Upper lobe of left lung (tissue), 6 donors: ENCODE results near the gene SDE2. TPM values are rescaled to one million over a fixed set of nuclear protein-coding genes. Genes with fewer than 3 reads are reported as not detected.

ENCODE experiments used
- ATAC-seq, 2 donors: fragments of 200-7000 bp; cut with Tn5 transposase; one replicate each; pipeline ENCODE4 v1.9.1; 2022; ENCODE audit warnings: mild to moderate bottlenecking in 2 of 2, moderate library complexity in 2 of 2; ENCODE audit not compliant: low FRiP score in 2 of 2
- DNase-seq, 2 donors: peaks; one replicate each; pipeline ENCODE4 v3.0.0-alpha.2; 2019 to 2020
- H3K27ac ChIP-seq, 4 donors: fragments of 200-600 bp; sonication (generic); one replicate each; pipeline ENCODE4 v1.5.1; 2016 to 2019
- H3K27me3 ChIP-seq, 4 donors: fragments of 200-600 bp; sonication (generic); one replicate each; pipeline ENCODE4 v1.5.1; 2017 to 2019
- H3K36me3 ChIP-seq, 4 donors: fragments of 200-600 bp; sonication (generic); one replicate each; pipeline ENCODE4 v1.5.1; 2016 to 2019
- H3K4me1 ChIP-seq, 4 donors: fragments of 200-600 bp; sonication (generic); one replicate each; pipeline ENCODE4 v1.5.1; 2018 to 2019
- H3K4me3 ChIP-seq, 4 donors: fragments of 200-600 bp; sonication (generic); one replicate each; pipeline ENCODE4 v1.5.1; 2017 to 2019; ENCODE audit warnings: mild to moderate bottlenecking in 2 of 4, moderate library complexity in 1 of 4
- H3K9me3 ChIP-seq, 4 donors: fragments of 200-600 bp; sonication (generic); one replicate each; pipeline ENCODE4 v1.5.1; 2018 to 2019
- CTCF ChIP-seq, 6 experiments: fragments of 450-650 bp in 4 of 6; fragments of 200-600 bp in 2 of 6; sonication (generic) in 2 of 6; IDR thresholded peaks; one replicate each; pipeline ENCODE4 v1.5.1; 2016 to 2019; ENCODE audit warnings: antibody characterized with exemption in 6 of 6
- EP300 ChIP-seq, 4 donors: sonication (generic); formaldehyde crosslinking; IDR thresholded peaks; one replicate each; pipeline ENCODE4 v1.5.1; 2017; ENCODE audit warnings: antibody characterized with exemption in 4 of 4, control low read depth in 2 of 4
- POLR2A ChIP-seq, 4 donors: fragments of 450-650 bp; IDR thresholded peaks; one replicate each; pipeline ENCODE4 v1.5.1; 2016 to 2017; ENCODE audit warnings: antibody characterized with exemption in 4 of 4, mild to moderate bottlenecking in 2 of 4
- POLR2AphosphoS5 ChIP-seq, 2 donors: sonication (generic); formaldehyde crosslinking; IDR thresholded peaks; one replicate each; pipeline ENCODE4 v1.5.1; 2017; ENCODE audit warnings: antibody characterized with exemption in 2 of 2
- WGBS, 2 donors: methylation state at CpG; one replicate each; pipeline ENCODE4 v1.1.5; 2017 to 2018; 5-methylcytosine and 5-hydroxymethylcytosine counted together
- total RNA-seq, 6 donors: library from RNA; depleted of rRNA in 4 of 6; stranded (reverse); fragments of >200 nt in 4 of 6; gene quantifications; one replicate each; pipeline versions ENCODE4 v1.1.0 to v1.2.1, GENCODE V29; 2016 to 2021
- donor health status: DM: no; HTN: no; CAD: no; lungs with moderate emphysema.
- donor health status: DM: no; HTN: yes; CAD: no; lungs with severe emphysema.

The SDE2 gene
- total RNA-seq, 6 donors from 2014 or later = 12.1 to 27.8 (median 18.3) TPM

- H3K36me3 ChIP-seq = no peaks in the 10 kb centered on the region
- H3K4me1 ChIP-seq = peaks cover 0 to 5% (median 0%) of the 10 kb centered on the region in 4 donors
- no peak for ATAC-seq
- H3K27me3 ChIP-seq = no peaks in the 10 kb centered on the region
- TF ChIP-seq POLR2AphosphoS5 (IDR thresholded peaks at IDR 0.05) (no peak), CTCF (IDR thresholded peaks at IDR 0.05) (no peak), POLR2A (IDR thresholded peaks at IDR 0.05) (no peak), EP300 (IDR thresholded peaks at IDR 0.05) (no peak)
- no peak overlapping the region for H3K27ac ChIP-seq
- WGBS, 2 donors = 90 to 97% methylated on average over 4 of the region's 4 CpGs
- H3K9me3 ChIP-seq = no peaks in the 10 kb centered on the region
- H3K4me3 ChIP-seq = no peak overlapping the region
- DNase-seq = no peak
Observed at GRCh38 chr1:225953315-225953714, 45.8 kb downstream of the SDE2 start.

- no peak overlapping the region for H3K27ac ChIP-seq
- no peaks in the 10 kb centered on the region for H3K27me3 ChIP-seq
- no peak for DNase-seq
- TF ChIP-seq CTCF (IDR thresholded peaks at IDR 0.05) (no peak), POLR2A (IDR thresholded peaks at IDR 0.05) (no peak)
- H3K4me1 ChIP-seq = peaks cover 0 to 5% (median 0%) of the 10 kb centered on the region in 4 donors
- no peaks in the 10 kb centered on the region for H3K36me3 ChIP-seq
- ATAC-seq = peak in 1 of 2 donors; percentile 37
- WGBS, 2 donors = 48 to 56% methylated on average over 9 of the region's 9 CpGs
- H3K4me3 ChIP-seq = no peak overlapping the region
- no peaks in the 10 kb centered on the region for H3K9me3 ChIP-seq
Observed at GRCh38 chr1:225950905-225951497, 48.1 kb downstream of the SDE2 start.

- DNase-seq (no peak), ATAC-seq (no peak)
- no peak overlapping the region for H3K4me3 ChIP-seq
- TF ChIP-seq POLR2AphosphoS5 (IDR thresholded peaks at IDR 0.05) (no peak), EP300 (IDR thresholded peaks at IDR 0.05) (no peak), CTCF (IDR thresholded peaks at IDR 0.05) (no peak), POLR2A (IDR thresholded peaks at IDR 0.05) (no peak)
- H3K36me3 ChIP-seq = no peaks in the 10 kb centered on the region
- no peaks in the 10 kb centered on the region for H3K9me3 ChIP-seq
- peaks cover 0 to 10% (median 0%) of the 10 kb centered on the region in 4 donors for H3K4me1 ChIP-seq
- WGBS, 2 donors = 46 to 54% methylated on average over 6 of the region's 6 CpGs
- H3K27me3 ChIP-seq = no peaks in the 10 kb centered on the region
- no peak overlapping the region for H3K27ac ChIP-seq
Observed at GRCh38 chr1:225949041-225949440, 50.1 kb downstream of the SDE2 start.

- Histone ChIP-seq H3K4me1 (peaks cover 0 to 11% (median 7%) of the 10 kb centered on the region in 4 donors), H3K4me3 (no peak overlapping the region), H3K27me3 (no peaks in the 10 kb centered on the region), H3K36me3 (no peaks in the 10 kb centered on the region), H3K9me3 (no peaks in the 10 kb centered on the region), H3K27ac (no peak overlapping the region)
- no peak for ATAC-seq
- TF ChIP-seq EP300 (IDR thresholded peaks at IDR 0.05) = no peak
- TF ChIP-seq CTCF (IDR thresholded peaks at IDR 0.05) = no peak
- TF ChIP-seq POLR2AphosphoS5 (IDR thresholded peaks at IDR 0.05) = no peak
- TF ChIP-seq POLR2A (IDR thresholded peaks at IDR 0.05) = no peak
- WGBS, 2 donors = 90 to 94% methylated on average over 5 of the region's 5 CpGs
- DNase-seq = no peak
Observed at GRCh38 chr1:225946803-225947202, 52.3 kb downstream of the SDE2 start.

- 86 to 91% methylated on average over 4 of the region's 4 CpGs for WGBS, 2 donors
- Histone ChIP-seq H3K4me3 (no peak overlapping the region), H3K4me1 (peaks cover 6 to 15% (median 13%) of the 10 kb centered on the region in 4 donors), H3K27ac (no peak overlapping the region), H3K27me3 (no peaks in the 10 kb centered on the region), H3K36me3 (no peaks in the 10 kb centered on the region), H3K9me3 (no peaks in the 10 kb centered on the region)
- ATAC-seq (no peak), DNase-seq (no peak)
- TF ChIP-seq POLR2A (IDR thresholded peaks at IDR 0.05) (no peak), CTCF (IDR thresholded peaks at IDR 0.05) (no peak), POLR2AphosphoS5 (IDR thresholded peaks at IDR 0.05) (no peak), EP300 (IDR thresholded peaks at IDR 0.05) (no peak)
Observed at GRCh38 chr1:225946082-225946620, 53.0 kb downstream of the SDE2 start.
